HG02763 (cell line): Measurements from ENCODE around the gene CRADD.

ENCODE experiments used
- ATAC-seq: cut with Tn5 transposase; IDR thresholded peaks from one replicate; pipeline ENCODE4 v1.9.1; 2021; ENCODE audit warnings: mild to moderate bottlenecking, moderate library complexity; ENCODE audit not compliant: unreplicated experiment

Gene CRADD

GRCh38 chr12:93804392-93805179 lies 127.4 kb downstream of the CRADD start:
- ATAC-seq: no peak

- ATAC-seq: no peak
Observed at GRCh38 chr12:93805736-93806141, 128.6 kb downstream of the CRADD start.

DNA sequence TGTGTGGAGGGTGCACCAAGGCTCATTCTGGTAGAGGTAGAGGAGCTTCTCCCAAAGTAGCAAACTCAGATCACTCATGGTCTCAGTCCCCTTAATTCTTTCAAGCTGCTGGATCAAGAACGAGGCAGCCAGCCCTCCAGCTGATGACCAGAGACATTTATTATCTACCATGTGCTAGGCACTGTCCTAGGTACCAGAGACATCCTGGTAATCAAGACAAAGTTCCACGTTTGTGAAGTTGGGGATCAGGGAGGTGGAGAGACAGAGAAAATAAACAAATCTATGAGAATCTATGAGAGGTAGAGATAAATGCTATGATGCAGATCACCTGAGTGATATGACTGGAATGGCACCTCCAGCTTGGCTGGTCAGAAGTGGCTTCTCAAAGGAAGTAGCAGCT lies 130.2 kb downstream of the CRADD start:
- no peak for ATAC-seq

DNA sequence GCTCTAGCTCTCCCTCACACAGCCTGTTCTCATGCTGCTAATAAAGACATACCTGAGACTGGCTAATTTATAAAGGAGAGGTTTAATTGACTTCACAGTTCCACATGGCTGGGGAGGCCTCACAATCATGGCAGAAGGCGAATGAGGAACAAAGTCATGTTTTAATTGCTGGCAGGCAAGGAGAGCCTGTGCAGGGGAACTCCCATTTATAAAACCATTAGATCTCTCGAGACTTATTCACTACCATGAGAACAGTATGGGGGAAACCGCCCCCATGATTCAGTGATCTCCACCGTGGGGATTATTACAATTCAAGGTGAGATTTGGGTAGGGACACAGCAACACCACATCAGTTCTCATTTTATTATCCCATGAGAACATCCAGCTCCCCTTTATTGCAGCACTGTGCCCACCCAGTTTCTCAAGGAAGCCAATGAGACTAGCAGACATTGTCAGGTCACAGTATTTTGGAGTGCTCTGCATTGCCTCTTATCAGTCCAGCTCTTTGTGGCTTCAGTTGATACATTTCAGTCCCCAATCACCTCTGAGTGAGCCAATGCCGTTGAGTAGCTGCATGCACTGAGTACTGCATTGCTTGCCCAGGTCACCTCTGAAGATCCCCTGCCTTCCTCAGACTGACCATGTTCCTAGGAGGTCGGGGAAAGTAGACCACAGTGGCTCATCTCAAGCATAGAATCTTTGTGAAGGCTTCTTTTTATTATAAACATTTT lies 131.2 kb downstream of the CRADD start:
- no peak for ATAC-seq

- no peak for ATAC-seq
Observed at GRCh38 chr12:93812626-93813025, 135.5 kb downstream of the CRADD start.

DNA sequence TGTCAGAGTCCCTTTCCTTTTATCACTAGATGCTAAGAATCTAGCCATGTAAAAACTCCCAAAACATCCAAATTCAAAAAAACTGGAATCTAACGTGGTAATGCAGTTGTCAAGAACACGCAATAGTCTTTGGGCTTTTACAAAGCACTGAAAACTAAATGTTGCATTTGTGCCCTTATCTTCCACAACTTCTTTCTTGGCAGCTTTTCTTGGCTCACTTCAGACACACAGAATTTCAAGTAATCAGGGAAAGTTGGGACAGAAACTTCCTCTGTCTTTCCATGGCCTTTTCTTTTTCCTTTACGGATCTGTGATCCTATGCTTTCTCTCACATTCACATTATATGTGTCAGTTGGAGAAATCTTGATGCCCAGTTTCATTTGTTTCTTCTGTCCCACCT lies 136.0 kb downstream of the CRADD start:
- ATAC-seq: no peak

DNA sequence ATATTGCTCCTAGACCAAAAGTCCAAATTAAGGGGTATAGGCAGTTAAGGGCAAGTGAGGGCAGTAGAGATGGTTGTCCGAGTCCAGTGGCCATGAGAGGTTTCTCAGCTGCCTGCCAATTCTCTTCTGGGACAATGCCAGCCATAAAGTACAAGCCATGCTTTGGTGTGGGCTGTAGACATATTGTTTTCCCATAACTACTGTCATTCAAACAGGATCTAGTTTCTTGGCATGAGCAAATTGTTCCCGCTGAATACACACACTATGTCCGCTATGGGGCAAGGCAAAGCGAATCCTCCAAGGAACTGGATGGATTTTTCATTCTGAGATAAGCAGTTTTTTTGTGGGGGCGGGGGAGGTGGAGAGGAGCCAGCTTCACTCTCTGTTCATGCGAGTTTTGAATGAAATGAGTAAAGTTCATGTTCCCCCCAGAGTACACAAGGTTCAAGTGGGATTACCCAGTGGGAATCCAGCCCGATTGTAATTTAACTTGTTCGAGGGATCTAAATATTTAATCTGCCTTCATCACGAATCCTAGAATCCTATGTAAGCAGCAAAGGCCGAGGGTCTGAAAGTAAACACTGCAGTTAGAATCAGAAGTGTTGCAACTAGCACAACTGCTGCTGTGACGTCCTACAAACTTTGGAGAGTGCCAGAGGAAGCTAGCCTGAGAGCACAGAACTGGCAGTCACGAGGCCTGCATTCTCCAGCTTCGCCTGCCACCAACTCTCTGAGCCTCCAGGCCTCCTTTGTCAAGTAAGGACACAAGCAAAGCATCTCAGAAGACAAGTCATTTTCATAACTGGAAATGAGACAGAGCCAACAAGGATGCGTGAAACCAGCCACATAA lies 137.0 kb downstream of the CRADD start:
- ATAC-seq: no peak

- ATAC-seq: no peak
Observed at GRCh38 chr12:93818488-93819049, 141.4 kb downstream of the CRADD start.

GRCh38 chr12:93819050-93819491 lies 141.9 kb downstream of the CRADD start:
- ATAC-seq: no peak

DNA sequence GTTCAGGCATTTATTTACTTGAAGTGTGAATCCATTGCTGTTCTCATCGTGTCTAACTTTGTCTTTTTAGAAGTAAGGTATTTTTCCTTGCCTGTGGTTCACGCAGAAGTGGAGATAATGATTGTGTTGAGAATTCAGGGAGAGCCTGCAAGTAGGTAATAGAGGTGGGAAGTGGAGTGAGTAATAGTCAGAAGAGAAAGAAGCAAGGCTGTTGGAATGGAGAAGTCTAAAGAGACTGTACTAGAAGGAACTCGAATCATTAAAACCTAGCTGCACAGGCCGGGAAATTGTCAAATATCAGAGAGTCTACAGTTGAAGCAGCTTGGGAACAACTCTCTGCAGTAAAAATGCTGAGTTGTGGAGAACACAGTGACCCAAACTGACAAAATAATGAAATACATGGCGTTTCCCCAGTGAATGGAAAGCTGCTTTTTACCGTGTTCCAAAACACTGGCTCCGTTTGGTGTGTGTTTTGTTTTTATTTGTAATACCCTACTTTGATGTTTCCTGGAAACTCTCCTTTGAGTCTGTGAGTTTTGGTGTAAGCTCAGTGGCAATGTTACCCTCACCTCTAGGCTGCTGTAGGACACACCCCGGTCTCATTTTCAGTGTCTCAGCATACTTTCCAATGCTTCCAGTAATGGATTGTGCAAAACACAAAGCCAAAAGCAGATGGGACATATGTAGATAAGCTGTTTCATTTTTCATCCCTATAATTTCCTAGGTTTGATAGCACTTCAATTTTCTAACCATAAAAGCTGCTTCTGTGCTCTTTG lies 146.6 kb downstream of the CRADD start:
- ATAC-seq: no peak

DNA sequence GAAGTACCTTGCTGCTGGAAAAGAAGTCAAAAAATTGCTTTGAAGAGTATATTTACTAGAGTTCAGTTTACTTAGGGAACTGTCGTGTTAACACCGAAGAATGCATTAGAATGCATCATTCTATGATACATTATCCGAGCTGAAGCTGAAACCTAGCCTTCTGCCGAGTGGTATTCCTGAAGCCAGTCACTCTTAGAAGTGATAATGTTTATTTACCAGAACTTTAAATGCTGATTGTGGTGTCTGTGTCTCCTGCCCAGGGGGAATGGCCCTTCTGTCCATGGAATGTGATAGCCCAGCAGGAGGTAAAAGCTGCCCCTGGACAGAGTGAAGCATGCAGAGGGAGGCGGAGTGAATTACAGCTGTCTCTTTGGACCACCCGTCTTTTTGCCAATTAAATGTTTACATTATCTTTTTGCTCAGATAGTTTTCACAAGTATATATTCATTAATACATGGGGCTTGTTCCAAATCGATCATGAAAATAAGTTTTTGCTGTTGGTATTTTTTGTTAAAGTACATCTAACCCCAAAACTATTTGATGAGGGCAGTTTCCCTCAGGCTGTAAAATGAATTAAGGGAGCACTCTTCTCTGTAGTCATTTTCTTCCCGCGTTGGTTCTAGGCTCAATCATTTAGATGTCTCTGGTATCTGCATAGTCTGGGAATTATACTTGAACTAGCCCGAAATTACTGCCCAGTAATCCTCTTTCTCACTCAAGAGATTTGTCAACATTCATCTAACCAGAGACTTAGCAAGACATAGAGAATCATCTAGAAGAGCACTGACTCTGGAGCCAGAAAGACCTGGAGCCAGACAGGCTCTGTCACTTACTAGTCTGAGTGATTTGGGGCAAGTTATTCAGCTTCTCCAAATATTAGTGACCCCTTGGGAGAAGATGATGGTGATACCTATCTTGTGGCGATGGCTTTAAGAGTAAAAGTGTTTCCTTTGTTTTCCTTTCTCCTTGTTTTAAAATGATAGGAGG lies 147.6 kb downstream of the CRADD start:
- ATAC-seq: no peak

DNA sequence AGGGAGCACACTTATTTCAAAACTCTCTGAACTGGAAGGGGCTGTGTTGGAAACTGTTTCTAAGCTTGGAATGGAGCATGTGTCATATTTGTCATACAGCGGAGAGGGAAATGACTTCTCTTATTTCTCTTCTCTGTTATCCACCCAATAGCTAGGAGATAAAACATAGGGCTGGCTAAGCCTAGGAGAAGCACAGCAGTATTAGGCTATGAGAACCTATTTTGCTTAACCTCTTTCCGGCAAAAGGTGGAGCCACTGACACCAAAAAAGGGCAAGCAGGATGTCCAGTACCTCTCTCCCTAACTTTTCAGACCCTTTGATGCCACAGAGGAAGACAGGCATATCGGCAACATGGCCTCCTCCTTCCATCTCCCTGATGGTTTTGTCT lies 148.3 kb downstream of the CRADD start:
- no peak for ATAC-seq

- no peak for ATAC-seq
Observed at GRCh38 chr12:93825931-93826555, 148.9 kb downstream of the CRADD start.

GRCh38 chr12:93827179-93827578 lies 150.0 kb downstream of the CRADD start:
- ATAC-seq: no peak

DNA sequence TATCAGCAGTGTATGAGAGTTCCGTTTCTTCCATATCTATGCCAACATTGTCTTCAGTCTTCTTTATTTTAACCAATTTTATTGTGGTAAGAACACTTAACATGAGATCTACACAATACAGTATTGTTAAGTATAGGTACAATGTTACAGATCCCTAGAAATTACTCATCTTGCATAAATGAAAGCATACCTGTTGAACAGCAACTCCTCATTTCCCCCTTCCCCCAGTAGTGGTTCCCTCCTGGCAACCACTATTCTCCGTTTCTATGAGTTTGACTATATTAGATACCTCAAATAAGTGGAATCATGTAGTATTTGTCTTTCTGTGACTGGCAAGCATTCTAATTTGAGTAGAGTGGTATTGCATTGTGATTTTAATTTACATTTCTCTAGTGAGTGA lies 150.5 kb downstream of the CRADD start:
- ATAC-seq: no peak

DNA sequence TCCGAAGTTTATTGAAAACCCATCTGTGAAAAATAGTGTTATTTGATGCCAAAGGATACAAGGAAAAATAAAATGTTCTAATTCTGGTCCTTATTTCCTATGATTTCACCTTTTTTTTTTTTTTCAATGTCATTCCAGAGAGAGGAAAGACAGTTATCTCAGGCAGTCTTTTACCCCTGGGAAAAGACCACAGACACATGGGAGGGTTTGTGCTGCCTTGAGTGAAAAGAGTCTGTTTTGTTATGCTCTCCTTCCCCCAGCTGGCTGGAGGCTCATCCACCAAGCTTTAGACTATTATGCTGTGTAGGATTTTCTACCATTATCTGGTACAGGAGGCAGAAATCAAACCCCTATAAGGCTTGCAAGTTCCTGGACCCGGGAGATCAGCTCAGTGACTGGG lies 151.8 kb downstream of the CRADD start:
- no peak for ATAC-seq

DNA sequence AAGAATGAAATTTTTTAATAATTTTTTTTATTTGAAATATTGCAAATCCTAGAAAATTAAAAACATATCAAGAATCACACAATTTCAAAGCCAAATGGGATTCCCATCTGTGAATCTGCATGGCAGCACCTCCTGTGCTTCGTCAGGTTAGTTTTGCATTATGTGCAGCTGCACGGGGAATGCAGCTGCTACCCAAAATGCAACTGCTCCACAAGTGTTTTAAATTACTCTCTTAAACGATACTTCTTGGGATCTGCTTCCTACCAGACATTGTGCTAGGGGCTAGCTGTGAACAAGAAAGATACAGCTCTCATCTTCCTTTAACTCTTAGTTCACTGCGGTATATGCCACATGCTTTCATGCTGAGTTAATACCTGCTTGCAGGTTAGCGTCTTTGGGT lies 154.2 kb downstream of the CRADD start:
- no peak for ATAC-seq

DNA sequence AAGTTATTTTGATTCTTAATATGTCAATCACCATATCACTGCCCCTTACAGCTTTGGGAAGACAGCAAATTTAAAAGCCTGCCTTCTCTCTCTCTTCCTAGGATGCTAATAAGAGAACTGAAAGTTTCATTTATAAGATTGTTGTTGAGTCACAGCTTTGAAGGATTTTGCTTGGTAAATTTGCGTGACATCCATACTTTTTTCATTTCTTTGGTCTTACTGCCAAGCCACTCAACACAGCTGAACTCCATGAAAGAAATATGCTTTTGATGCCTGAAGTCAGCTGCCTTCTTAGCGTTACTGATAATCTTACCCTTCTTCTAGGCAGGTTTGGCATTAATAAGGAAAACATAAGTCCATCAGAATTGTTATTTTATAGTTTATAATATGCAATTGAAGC lies 155.0 kb downstream of the CRADD start:
- ATAC-seq: no peak

DNA sequence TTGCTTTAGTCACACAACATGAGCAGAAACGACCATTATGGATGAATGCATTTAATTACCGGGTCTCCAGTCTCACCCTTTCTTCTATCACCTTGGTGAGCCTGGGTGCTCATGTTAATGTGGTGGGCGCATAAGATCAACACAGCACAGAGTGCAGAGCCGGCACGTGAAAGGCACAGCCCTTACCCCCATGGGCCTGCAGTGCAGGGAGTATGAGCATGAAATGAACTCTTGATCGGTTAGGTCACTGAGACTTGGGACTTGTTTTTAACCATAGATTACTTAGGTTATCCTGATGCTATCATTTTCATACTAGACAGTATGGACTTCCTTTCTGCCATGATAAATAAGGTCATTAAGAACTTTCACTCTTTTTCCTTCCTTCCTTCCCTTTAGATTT lies 156.8 kb downstream of the CRADD start:
- ATAC-seq: no peak
